GM06990 (cell line): ENCODE measurements around the gene PPARD.

Experiments used
- DNase-seq: peaks from one replicate; pipeline ENCODE4 v3.0.0-alpha.2; 2011; ENCODE audit not compliant: insufficient read length; ENCODE audit errors: extremely low read depth
- H3K27me3 ChIP-seq: replicated peaks from 2 replicates; pipeline ENCODE4 v1.6.0; 2011; ENCODE audit warnings: low read length; ENCODE audit not compliant: control insufficient read depth, insufficient read depth
- H3K36me3 ChIP-seq: 2 replicates; pipeline ENCODE4 v1.5.1; 2011; ENCODE audit warnings: low read length; ENCODE audit not compliant: control insufficient read depth, insufficient read depth
- H3K4me3 ChIP-seq: replicated peaks from 2 replicates; pipeline ENCODE4 v1.5.1; 2011; ENCODE audit warnings: low read depth, mild to moderate bottlenecking, control low read depth, low read length
- TF ChIP-seq, protein P1 (sequence below): IDR thresholded peaks from 2 replicates; pipeline ENCODE4 v1.5.1; 2011; ENCODE audit warnings: low read length, control low read depth, mild to moderate bottlenecking, inconsistent platforms; ENCODE audit not compliant: insufficient read depth, poor library complexity, severe bottlenecking

The PPARD gene

DNA sequence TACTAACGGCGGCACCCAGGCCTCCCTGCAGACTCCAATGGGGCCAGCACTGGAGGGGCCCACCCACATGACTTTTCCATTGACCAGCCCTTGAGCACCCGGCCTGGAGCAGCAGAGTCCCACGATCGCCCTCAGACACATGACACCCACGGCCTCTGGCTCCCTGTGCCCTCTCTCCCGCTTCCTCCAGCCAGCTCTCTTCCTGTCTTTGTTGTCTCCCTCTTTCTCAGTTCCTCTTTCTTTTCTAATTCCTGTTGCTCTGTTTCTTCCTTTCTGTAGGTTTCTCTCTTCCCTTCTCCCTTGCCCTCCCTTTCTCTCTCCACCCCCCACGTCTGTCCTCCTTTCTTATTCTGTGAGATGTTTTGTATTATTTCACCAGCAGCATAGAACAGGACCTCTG lies 83.7 kb downstream of the PPARD start:
- H3K27me3 ChIP-seq = no peaks in the 10 kb centered on the region
- no peak for DNase-seq
- TF ChIP-seq, protein P1, sequence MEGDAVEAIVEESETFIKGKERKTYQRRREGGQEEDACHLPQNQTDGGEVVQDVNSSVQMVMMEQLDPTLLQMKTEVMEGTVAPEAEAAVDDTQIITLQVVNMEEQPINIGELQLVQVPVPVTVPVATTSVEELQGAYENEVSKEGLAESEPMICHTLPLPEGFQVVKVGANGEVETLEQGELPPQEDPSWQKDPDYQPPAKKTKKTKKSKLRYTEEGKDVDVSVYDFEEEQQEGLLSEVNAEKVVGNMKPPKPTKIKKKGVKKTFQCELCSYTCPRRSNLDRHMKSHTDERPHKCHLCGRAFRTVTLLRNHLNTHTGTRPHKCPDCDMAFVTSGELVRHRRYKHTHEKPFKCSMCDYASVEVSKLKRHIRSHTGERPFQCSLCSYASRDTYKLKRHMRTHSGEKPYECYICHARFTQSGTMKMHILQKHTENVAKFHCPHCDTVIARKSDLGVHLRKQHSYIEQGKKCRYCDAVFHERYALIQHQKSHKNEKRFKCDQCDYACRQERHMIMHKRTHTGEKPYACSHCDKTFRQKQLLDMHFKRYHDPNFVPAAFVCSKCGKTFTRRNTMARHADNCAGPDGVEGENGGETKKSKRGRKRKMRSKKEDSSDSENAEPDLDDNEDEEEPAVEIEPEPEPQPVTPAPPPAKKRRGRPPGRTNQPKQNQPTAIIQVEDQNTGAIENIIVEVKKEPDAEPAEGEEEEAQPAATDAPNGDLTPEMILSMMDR = no peak
- peaks cover 14% of the 10 kb centered on the region for H3K36me3 ChIP-seq
- H3K4me3 ChIP-seq = no peak overlapping the region

DNA sequence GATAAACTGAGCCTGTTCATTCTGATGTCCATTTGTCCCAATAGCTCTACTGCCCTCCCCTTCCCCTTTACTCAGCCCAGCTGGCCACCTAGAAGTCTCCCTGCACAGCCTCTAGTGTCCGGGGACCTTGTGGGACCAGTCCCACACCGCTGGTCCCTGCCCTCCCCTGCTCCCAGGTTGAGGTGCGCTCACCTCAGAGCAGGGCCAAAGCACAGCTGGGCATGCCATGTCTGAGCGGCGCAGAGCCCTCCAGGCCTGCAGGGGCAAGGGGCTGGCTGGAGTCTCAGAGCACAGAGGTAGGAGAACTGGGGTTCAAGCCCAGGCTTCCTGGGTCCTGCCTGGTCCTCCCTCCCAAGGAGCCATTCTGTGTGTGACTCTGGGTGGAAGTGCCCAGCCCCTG lies 85.1 kb downstream of the PPARD start:
- TF ChIP-seq, protein P1 = no peak
- H3K36me3 ChIP-seq = peaks cover 12% of the 10 kb centered on the region
- no peak overlapping the region for H3K4me3 ChIP-seq
- no peak for DNase-seq
- no peaks in the 10 kb centered on the region for H3K27me3 ChIP-seq

DNA sequence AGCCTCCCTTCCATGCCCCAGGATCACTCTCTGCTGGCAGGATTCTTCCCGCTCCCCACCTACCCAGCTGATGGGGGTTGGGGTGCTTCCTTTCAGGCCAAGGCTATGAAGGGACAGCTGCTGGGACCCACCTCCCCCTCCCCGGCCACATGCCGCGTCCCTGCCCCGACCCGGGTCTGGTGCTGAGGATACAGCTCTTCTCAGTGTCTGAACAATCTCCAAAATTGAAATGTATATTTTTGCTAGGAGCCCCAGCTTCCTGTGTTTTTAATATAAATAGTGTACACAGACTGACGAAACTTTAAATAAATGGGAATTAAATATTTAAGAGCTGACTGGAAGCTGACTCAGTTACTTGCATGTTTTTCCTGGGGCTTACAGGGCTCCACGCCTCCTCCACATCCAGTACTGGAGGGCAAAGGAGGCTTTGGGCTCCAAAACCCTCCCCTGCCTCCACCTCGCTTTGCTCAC lies 85.5 kb downstream of the PPARD start:
- H3K27me3 ChIP-seq = no peaks in the 10 kb centered on the region
- no peak for DNase-seq
- H3K36me3 ChIP-seq = peaks cover 12% of the 10 kb centered on the region
- TF ChIP-seq, protein P1 = no peak
- H3K4me3 ChIP-seq = no peak overlapping the region

DNA sequence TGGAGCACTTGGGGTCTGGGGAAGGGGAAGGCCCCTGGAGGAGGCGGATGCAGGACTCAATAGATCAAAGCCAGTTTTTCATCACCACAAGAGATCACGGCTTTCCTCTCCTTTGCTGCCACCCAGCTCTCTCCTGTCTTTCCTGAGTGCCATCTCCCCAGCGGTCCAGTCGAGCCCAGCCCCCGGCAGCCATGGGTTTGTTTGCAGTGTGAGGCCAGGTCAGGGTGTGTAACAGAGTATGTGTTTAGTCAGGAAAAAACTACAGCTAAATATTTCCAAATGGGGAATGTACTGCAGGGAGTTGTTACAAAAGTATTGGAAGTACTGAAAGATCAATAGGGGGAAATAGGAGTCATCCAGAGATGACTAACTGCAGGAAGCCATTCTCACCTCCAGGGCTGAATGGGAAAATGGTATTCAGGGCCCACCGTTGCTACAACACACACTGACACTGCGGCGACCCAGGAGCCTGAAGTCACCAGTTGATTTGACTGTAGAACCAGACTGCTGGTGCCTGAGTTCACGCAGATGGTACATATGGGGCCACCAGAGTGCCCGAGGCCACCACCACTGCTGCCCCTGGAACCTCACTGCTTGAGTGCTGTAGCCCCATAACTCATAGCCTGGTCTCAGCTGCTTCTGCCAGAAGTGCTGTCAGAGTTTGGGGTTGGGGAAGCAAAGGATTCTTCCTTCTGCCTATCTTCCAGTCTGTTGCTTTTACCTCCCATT lies 86.2 kb downstream of the PPARD start:
- DNase-seq = no peak
- TF ChIP-seq, protein P1 = no peak

DNA sequence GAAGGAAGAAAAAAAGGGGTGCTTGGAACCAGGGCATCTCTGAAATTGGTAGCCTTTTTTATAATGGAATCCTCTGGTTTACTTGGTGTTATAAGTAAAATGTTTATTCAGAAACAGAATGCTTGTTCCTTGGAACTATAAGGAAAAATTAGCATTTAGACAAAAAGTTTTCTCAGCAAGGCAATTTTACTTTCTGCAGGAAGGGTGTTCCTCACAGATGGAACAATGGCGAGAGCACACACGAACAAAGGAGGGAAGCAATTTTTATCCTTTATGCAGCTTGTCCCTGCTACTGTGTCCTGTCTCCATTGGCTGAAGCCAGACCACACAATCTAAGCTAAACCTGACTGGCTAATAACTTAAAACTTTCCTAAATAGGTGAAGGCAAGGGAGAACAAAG lies 87.1 kb downstream of the PPARD start:
- DNase-seq = no peak
- TF ChIP-seq, protein P1 = no peak

More for the DNA sequence above, 86.2 kb downstream of the PPARD start:
- Histone ChIP-seq H3K36me3 (peaks cover 12% of the 10 kb centered on the region), H3K4me3 (no peak overlapping the region), H3K27me3 (no peaks in the 10 kb centered on the region)

More for the DNA sequence above, 87.1 kb downstream of the PPARD start:
- Histone ChIP-seq H3K27me3 (no peaks in the 10 kb centered on the region), H3K4me3 (no peak overlapping the region), H3K36me3 (peaks cover 12% of the 10 kb centered on the region)
